NB4 (cell line): Measurements from ENCODE around the gene ZNF91.
"Not testable (repeated sequence)": the region's sequence is repeated elsewhere in the genome, so short reads cannot be mapped to it uniquely, and the experiment has no call there.

Source experiments
- DNase-seq: peaks from one replicate; pipeline ENCODE4 v3.0.0; 2010; ENCODE audit warnings: low read depth
- H3K4me3 ChIP-seq: one replicate; pipeline ENCODE4 v1.5.1; 2011; ENCODE audit warnings: mild to moderate bottlenecking, low read depth, low read length, moderate library complexity
- MYC ChIP-seq: IDR thresholded peaks from 2 replicates; pipeline ENCODE4 v1.6.1; 2011; ENCODE audit warnings: low read depth, low read length
- POLR2A ChIP-seq: IDR thresholded peaks from 2 replicates; pipeline ENCODE4 v1.6.1; 2011; ENCODE audit warnings: mild to moderate bottlenecking; ENCODE audit not compliant: insufficient read length; ENCODE audit errors: extremely low read depth
- TF ChIP-seq, protein P1 (sequence below): IDR thresholded peaks from 2 replicates; pipeline ENCODE4 v1.6.1; 2011; ENCODE audit warnings: low read depth, low read length
- TF ChIP-seq, protein P2 (sequence below): IDR thresholded peaks from one replicate; pipeline ENCODE4 v1.5.1; 2012; ENCODE audit warnings: low read depth, low read length

Gene ZNF91

DNA sequence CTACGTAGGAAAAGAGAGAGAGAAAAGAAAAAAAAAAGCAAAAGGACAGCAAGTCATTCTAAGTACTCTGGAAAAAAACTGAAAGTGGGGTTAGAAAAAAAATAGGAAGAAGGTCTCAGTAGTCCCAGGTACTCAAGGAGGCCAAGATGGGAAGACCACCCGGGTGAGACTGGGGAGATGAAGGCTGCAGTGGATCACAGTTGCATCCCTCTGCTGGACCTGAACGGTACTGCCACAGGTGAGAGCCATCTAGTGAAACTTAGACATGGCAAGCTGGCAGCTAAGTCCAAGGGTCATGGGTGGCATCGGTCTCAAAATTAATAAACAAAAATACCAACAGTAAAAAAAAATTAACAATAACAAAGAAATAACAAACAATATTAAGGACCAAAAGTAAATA is 41.0 kb upstream of the ZNF91 start:
- peak; percentile 19 for DNase-seq
- TF ChIP-seq, protein P1, sequence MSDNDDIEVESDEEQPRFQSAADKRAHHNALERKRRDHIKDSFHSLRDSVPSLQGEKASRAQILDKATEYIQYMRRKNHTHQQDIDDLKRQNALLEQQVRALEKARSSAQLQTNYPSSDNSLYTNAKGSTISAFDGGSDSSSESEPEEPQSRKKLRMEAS = no peak
- TF ChIP-seq, protein P2, sequence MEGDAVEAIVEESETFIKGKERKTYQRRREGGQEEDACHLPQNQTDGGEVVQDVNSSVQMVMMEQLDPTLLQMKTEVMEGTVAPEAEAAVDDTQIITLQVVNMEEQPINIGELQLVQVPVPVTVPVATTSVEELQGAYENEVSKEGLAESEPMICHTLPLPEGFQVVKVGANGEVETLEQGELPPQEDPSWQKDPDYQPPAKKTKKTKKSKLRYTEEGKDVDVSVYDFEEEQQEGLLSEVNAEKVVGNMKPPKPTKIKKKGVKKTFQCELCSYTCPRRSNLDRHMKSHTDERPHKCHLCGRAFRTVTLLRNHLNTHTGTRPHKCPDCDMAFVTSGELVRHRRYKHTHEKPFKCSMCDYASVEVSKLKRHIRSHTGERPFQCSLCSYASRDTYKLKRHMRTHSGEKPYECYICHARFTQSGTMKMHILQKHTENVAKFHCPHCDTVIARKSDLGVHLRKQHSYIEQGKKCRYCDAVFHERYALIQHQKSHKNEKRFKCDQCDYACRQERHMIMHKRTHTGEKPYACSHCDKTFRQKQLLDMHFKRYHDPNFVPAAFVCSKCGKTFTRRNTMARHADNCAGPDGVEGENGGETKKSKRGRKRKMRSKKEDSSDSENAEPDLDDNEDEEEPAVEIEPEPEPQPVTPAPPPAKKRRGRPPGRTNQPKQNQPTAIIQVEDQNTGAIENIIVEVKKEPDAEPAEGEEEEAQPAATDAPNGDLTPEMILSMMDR = peak; percentile 40
- no peak for TF ChIP-seq MYC
- no peak for TF ChIP-seq POLR2A
- H3K4me3 ChIP-seq = no peak overlapping the region

DNA sequence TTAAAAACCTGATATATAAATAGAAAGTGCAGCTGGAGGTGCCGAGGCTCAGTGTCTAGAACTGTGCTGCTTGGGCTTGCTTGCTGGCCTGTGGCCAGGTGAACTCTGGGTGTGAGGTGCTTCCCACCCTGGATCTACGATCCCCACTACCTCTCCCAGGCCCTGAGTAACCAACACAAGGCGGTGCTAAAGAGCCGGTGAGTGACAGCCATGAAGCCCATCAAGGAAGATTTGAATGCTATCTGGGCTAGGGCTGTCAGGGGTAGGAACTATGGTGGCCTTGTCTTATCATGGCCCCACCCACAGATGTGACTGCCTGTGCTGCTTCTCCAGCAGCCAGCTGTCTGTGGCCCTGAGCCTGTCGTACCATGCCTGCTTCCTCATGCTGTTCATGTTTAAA is 25.6 kb upstream of the ZNF91 start:
- TF ChIP-seq POLR2A = no peak
- TF ChIP-seq MYC = no peak
- TF ChIP-seq, protein P1 = no peak
- TF ChIP-seq, protein P2 = no peak
- H3K4me3 ChIP-seq = no peak overlapping the region
- DNase-seq = no peak

DNA sequence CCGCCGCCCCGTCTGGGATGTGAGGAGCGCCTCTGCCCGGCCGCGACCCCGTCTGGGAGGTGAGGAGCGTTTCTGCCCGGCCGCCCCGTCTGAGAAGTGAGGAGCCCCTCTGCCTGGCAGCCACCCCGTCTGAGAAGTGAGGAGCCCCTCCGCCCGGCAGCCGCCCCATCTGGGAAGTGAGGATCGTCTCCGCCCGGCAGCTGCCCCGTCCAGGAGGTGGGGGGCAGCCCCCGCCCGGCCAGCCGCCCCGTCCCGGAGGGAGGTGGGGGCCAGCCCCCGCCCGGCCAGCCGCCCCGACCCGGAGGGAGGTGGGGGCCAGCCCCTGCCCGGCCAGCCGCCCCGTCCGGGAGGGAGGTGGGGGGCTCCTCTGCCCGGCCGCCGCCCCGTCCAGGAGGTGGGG is 24.0 kb upstream of the ZNF91 start:
- not testable (repeated sequence) for DNase-seq, H3K4me3 ChIP-seq

DNA sequence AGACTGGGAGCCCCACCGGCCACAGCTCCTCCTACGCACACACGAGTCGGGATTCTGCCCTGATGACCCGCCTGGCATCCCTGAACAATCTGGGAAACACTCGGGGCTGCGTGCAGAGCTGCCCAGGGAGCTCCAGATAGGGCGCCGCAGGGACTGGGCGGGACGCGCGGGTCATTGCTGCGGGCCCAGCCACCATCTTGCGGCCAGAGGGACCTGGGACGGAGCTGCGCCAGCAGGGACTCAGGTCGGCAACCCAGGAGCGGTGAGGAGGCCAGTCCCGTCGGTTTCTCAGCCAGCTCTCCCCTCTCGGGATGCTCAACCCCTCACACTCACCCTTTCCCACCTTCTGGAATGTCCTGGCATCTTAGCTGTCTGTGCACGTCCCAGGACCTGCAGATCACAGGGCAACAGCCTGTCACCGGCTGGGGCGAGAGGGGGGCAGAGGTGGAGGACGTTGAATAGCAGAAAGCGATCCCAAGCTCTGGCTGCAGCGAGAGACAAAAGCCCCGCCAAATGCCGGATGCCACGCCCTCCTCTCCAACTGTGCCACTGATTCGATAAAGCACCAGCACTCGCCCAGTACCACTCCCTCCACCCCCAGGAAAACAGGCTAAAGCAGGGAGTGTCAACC is 20.4 kb upstream of the ZNF91 start:
- DNase-seq = no peak
- H3K4me3 ChIP-seq = no peak overlapping the region
- TF ChIP-seq POLR2A = no peak
- TF ChIP-seq, protein P1 = no peak
- TF ChIP-seq, protein P2 = no peak

DNA sequence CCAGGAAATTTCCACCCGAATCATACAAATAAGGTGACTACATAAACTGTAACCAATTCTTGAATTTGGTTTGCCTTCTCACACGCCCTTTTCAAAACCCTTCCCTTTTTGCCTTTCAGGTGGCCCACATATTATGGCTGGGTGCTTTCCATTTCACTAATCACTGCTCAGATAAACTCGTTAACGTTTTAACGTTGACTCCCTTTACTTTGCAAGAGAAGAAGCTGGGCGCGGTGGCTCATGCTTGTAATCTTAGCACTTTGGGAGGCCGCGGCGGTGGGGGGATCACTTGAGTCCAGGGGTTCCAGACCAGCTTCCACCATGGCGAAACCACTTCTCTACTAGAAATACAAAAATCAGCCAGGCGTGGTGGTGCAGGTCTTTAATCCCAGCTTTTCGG is 19.8 kb upstream of the ZNF91 start:
- no peak for TF ChIP-seq MYC
- no peak for TF ChIP-seq POLR2A
- TF ChIP-seq, protein P1 = no peak
- TF ChIP-seq, protein P2 = no peak
- H3K4me3 ChIP-seq = no peak overlapping the region
- no peak for DNase-seq

DNA sequence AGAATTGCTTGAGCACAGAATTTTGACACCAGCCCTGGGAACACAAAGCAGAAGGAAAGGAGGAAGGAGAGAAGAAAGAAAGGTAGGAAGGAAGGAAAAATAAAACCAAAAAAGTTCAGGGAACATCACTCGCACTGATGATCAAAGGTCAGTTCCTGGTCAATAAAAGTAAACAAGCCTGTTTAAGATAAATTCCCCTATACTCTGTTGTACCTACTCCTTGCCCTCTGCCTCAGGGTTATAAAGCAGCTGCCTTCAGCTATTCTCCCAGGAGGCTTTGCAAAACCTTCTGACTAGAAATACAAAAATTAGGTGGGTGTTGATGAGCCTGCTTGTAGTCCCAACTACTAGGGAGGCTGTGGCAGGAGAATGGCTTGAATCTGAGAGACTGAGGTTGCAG is 14.9 kb upstream of the ZNF91 start:
- no peak for DNase-seq
- no peak overlapping the region for H3K4me3 ChIP-seq
- TF ChIP-seq MYC (no peak), POLR2A (no peak)
- TF ChIP-seq, protein P1 = no peak
- TF ChIP-seq, protein P2 = no peak
